ENCODE data around the gene PPY. TPM values are rescaled to one million over a fixed set of nuclear protein-coding genes. Genes with fewer than 3 reads are reported as not detected.

The PPY gene, protein sequence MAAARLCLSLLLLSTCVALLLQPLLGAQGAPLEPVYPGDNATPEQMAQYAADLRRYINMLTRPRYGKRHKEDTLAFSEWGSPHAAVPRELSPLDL
- not detected for total RNA-seq

DNA sequence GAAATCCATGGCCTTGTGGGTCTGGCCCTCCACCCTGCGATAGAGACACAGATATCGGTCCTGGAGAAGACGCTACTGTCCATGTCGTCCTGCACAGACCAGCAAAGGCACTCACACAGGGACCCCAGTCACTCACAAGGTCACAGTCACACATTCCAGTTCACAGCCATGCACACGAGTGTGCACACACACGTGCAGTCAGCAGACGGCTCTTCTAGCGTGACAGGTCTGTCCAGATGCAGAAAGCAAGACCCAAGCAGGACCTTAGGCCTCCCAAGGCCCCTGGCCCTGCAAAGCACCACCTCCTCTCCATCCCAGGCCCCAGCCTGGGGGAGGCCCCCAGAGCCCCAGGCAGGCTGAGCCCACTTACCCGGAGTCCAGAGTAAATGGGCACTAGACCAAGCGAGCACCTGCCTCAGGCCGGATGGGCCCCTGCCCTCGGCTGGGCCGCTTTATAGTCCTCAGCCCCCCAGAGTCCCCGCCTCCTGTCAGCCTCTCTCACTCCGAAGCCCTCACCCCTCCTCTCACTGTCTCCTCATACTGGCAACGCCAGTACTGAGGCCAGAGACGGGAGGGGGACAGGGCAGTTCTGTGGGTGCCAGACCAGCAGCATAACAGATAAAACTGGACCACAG, at the start of gene PPY:
PPY (minus strand) TSS at position 426 of the 635 bp plus-strand sequence. CDS start 822 bp downstream, outside the sequence.

DNA sequence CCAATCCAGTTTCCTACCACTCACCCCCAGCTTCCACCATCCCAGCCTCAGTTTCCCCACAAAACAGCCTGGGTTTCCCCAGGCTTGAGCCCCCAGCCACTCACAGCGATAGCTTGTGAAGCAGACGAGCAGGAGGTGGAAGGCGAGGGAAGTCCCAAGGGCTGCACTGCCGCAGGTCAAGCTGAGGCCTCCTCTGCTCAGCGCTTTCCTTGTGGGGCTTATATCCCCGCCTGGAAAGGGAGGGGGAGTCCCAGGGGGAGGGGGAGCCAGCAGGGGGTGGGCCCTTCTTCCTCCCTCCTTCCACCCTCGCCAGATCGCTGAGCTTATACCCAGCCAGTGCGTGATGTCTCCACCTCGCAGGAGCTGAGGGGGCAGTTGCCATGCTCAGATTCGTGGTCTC, 11.5 kb upstream of the PPY start, which contains the start of gene PYY:
PYY (minus strand) TSS at position 195 of the 400 bp plus-strand sequence. CDS start 457 bp downstream, outside the sequence.

DNA sequence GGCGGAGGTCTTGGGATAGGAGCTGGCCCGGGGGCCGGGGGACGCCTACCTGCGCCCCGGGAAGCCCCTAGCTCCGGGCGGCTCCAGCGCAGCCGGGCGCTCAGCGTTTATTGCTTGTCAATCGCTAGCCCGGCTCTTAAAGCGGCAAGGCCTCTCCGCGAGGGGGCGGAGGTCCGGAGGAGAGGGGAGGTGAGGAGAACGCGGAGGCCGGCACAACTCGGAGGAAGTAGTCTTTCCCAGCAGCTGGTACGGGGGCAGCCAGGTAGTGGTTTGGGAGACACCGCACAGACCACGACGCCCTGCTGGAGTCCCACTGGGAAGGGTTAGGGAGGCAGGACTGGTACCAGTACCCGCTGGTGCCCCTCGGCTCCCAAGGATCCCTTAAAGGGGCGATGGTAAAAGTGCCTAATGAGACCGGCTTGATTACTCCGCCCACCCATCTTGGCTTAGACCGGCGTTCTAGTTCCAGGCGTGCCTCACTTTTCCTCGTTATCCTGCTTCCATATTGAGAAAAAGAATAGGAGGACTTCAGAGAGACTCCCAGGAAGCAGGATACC, 34.8 kb downstream of the PPY start, which contains the start of gene MPP2:
MPP2 (minus strand) TSS at position 112 of the 557 bp plus-strand sequence. CDS start 3,076 bp downstream, outside the sequence.

Other genes with a start within 250 kb of the PPY start
- gene SOST, start 183.7 kb downstream of the PPY start, total RNA-seq = not detected
- 38.2 TPM for gene DUSP3, start 163.5 kb downstream of the PPY start, total RNA-seq
- not detected for gene CFAP97D1, start 162.0 kb downstream of the PPY start, total RNA-seq
- gene MPP3, start 109.3 kb downstream of the PPY start, total RNA-seq = 58.5 TPM
- not detected for gene CD300LG, start 95.3 kb downstream of the PPY start, total RNA-seq
- gene MPP2, start 34.9 kb downstream of the PPY start, total RNA-seq = 17.5 TPM
- gene PYY, start 11.5 kb upstream of the PPY start, total RNA-seq = not detected
- gene NAGS, start 62.1 kb upstream of the PPY start, total RNA-seq = not detected
- gene TMEM101, start 72.5 kb upstream of the PPY start, total RNA-seq = 21.0 TPM
- 26.6 TPM for gene LSM12, start 124.2 kb upstream of the PPY start, total RNA-seq
- 19.4 TPM for gene G6PC3, start 128.3 kb upstream of the PPY start, total RNA-seq
- gene HDAC5, start 181.2 kb upstream of the PPY start, total RNA-seq = 115 TPM
- gene HROB, start 199.5 kb upstream of the PPY start, total RNA-seq = 1.9 TPM
- gene ASB16, start 228.2 kb upstream of the PPY start, total RNA-seq = not detected
- 28.8 TPM for gene TMUB2, start 244.5 kb upstream of the PPY start, total RNA-seq

All from parietal lobe (tissue), 1 donor.